Measurements from ENCODE around the gene ABCA5.

Gene ABCA5

DNA sequence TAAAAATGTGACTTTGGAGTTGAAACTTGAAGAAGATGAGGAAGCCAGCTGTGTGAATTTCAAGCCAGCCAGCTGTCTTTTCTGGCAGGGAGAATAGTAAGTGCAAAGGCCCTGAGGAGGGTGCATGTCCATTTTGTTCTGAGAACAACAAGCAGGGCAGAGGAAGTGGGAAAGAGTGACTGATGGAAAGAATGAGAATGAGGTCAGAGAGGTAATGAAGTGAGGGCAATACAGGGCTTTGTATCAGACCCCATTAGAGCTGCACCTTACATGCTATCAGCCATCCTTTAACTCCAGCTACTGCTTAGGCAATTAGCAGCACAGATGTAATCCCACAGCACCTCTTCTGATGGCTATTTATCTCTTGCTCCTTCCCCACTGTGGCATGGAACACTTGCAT lies 34.2 kb upstream of the ABCA5 start:
- H3K27ac ChIP-seq, result no peak overlapping the region
- TF ChIP-seq, protein P1, sequence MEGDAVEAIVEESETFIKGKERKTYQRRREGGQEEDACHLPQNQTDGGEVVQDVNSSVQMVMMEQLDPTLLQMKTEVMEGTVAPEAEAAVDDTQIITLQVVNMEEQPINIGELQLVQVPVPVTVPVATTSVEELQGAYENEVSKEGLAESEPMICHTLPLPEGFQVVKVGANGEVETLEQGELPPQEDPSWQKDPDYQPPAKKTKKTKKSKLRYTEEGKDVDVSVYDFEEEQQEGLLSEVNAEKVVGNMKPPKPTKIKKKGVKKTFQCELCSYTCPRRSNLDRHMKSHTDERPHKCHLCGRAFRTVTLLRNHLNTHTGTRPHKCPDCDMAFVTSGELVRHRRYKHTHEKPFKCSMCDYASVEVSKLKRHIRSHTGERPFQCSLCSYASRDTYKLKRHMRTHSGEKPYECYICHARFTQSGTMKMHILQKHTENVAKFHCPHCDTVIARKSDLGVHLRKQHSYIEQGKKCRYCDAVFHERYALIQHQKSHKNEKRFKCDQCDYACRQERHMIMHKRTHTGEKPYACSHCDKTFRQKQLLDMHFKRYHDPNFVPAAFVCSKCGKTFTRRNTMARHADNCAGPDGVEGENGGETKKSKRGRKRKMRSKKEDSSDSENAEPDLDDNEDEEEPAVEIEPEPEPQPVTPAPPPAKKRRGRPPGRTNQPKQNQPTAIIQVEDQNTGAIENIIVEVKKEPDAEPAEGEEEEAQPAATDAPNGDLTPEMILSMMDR (IDR thresholded peaks at IDR 0.05), result no peak
- H3K4me3 ChIP-seq, result no peak overlapping the region
- no peak for DNase-seq (ENCODE audit: low spot score)

DNA sequence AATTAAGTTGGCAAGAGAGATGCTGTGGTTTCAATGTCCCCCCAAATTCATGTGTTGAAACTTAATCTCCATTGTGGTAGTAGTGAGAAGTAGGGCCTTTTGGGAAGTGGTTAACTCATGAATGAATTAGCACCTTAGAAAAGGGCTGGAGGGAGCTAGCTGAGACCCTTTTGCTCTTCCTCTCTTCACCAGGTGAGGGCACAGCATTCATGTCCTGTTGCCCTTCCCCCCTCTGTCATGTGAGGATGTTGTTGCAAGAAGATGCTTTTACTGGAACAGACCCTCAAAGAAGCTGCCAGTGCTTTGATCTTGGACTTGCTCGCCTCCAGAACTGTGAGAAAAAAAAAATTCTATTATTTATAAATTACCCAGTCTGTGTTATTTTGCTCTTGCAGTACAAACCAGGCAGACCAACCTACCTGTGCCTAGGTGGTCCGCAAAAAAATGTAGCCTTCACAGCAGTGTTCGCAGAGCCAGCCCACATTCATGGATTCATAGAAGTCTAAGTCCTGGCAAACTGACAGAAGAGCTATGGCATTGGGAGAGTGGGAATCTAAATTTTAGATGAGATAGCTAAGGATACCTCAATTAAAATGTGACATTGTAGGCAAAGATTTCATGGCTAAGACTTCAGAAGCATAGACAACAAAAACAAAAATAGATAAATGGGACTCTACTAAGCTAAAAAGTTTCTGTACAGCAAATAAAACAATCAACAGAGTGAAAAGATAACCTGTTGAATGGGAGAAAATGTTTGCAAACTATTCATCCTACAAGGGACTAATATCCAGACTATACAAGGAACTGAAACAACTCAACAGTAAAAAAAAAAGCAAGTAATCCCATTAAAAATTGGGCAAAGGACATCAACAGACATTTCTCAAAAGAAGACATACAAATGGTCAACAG lies 32.0 kb upstream of the ABCA5 start:
- Histone ChIP-seq H3K4me3 (no peak overlapping the region), H3K27ac (no peak overlapping the region)
- TF ChIP-seq, protein P1 (IDR thresholded peaks at IDR 0.05), result no peak
- no peak for DNase-seq (ENCODE audit: low spot score)

DNA sequence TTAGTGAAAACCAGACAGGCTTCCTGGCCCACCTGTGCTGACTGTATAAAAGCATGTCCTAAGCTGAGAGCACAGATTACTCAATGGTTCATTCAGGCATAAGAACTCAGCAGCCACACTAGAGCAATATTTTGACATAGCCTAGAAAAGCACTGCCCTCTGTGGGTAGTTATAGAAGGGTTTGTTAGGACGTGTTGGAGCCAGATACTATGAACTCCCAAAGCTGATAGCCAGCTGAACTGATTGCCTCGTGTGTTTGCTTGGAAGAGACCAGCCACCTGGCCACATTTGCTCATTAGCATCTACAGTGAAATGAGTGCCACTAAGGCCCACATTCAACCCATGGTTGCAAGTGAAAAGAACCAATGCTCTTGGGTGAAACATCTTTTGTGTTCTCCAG lies 30.8 kb upstream of the ABCA5 start:
- H3K27ac ChIP-seq, result no peak overlapping the region
- no peak overlapping the region for H3K4me3 ChIP-seq
- DNase-seq (ENCODE audit: low spot score), result no peak
- TF ChIP-seq, protein P1 (IDR thresholded peaks at IDR 0.05), result no peak

DNA sequence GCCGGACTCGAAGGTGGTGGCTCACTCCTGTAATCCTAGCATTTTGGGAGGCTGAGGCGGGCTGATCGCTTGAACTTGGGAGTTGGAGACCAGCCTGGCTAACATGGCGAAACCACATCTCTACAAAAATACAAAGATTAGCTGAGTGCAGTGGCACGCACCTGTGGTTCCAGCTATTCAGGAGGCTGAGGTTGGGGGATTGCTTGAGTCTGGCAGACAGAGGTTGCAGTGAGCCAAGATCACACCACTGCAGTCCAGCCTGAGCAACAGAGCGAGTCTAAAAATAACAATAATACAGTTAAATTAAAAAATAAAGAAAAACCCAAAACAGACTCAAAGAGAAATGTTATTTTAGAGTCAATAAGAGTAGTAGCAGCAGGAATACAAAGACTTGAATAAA lies 29.7 kb upstream of the ABCA5 start:
- TF ChIP-seq, protein P1 (IDR thresholded peaks at IDR 0.05), result no peak
- Histone ChIP-seq H3K4me3 (no peak overlapping the region), H3K27ac (no peak overlapping the region)
- no peak for DNase-seq (ENCODE audit: low spot score)

DNA sequence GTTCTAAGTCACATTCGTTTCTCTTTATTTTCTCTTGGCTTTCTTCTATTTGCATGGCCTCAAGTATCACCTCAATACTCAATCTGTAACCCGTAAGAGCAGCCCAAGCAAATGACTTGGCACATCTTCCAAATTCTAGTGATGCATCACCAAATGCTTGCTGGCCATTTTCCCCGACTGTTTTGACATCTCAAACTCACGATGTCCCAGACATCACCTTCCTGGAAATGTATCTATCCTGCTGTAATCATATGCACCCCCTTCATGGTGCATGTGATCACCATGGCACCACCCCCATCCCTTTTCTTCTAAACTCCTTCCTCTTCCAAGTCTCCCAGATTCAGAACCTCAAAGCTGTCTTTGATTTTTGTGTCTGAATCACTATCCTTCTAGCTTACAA lies 24.0 kb upstream of the ABCA5 start:
- TF ChIP-seq, protein P1 (IDR thresholded peaks at IDR 0.05), result no peak
- H3K4me3 ChIP-seq, result no peak overlapping the region
- no peak for DNase-seq (ENCODE audit: low spot score)
- H3K27ac ChIP-seq, result no peak overlapping the region

DNA sequence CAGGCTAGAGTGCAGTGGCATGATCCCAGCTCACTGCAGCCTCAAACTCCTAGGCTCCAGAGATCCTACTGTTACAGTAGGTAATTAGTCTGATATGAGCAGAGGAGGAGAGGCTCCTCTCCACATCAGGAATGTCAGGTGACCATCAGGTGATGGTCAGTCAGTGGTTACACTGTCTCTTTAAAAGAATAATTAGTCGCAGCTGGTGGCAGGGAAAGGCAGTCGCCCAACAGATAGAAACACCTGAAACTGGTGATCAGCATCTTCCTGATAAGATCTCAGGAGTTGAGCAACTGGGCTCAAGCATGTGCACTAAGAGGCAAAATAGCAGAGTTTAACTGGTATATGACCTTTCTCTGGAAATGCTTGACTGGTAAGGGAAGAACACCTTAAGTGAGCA lies 21.5 kb upstream of the ABCA5 start:
- TF ChIP-seq, protein P1 (IDR thresholded peaks at IDR 0.05), result no peak
- Histone ChIP-seq H3K4me3 (no peak overlapping the region), H3K27ac (no peak overlapping the region)
- no peak for DNase-seq (ENCODE audit: low spot score)

DNA sequence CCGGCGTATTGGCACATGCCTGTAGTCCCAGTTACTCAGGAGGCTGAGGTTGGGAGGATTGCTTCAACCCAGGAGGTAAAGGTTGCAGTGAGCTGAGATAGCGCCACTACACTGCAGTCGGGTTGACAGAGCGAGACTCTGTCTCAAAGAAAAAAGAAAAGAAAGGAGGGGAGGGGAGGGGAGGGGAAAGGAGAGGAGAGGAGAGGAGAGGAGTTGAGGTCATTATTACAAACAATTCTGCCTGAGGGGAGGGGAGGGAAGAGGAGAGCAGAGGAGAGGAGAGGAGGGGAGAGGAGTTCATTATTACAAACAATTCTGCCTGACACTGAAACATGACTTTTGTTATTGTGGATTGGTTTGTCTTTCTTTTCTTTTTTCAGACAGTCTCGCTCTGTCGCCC lies 19.8 kb upstream of the ABCA5 start:
- TF ChIP-seq, protein P1 (IDR thresholded peaks at IDR 0.05), result no peak

More for the DNA sequence above, 19.8 kb upstream of the ABCA5 start:
- DNase-seq (ENCODE audit: low spot score), result no peak
- H3K27ac ChIP-seq, result no peak overlapping the region
- H3K4me3 ChIP-seq, result no peak overlapping the region
